Progenitor cell of endocrine pancreas (in vitro differentiated cells): Measurements from ENCODE around the gene B4GALT1. TPM values are rescaled to one million over a fixed set of nuclear protein-coding genes. Genes with fewer than 3 reads are reported as not detected.
"Not testable (repeated sequence)": the region's sequence is repeated elsewhere in the genome, so short reads cannot be mapped to it uniquely, and the experiment has no call there.

Source experiments
- DNase-seq: peaks from one replicate; pipeline ENCODE4 v3.0.0; 2021; ENCODE audit warnings: low spot score; ENCODE audit not compliant: unreplicated experiment
- H3K27ac Mint-ChIP-seq: 2 replicates; pipeline ENCODE4 v1.8.0; 2021; ENCODE audit warnings: mild to moderate bottlenecking, moderate library complexity, mixed read lengths
- H3K27me3 Mint-ChIP-seq: 2 replicates; pipeline ENCODE4 v1.8.0; 2021; ENCODE audit warnings: mixed read lengths
- H3K36me3 Mint-ChIP-seq: 2 replicates; pipeline ENCODE4 v1.8.0; 2022; ENCODE audit warnings: mixed read lengths; ENCODE audit not compliant: insufficient read depth
- H3K4me1 Mint-ChIP-seq: 2 replicates; pipeline ENCODE4 v1.8.0; 2021; ENCODE audit warnings: low read depth, mixed read lengths
- H3K4me3 Mint-ChIP-seq: 2 replicates; pipeline ENCODE4 v1.8.0; 2021; ENCODE audit warnings: low read depth, mild to moderate bottlenecking, moderate library complexity, mixed read lengths
- H3K9me3 Mint-ChIP-seq: 2 replicates; pipeline ENCODE4 v1.8.0; 2021; ENCODE audit warnings: low read depth, mixed read lengths
- CTCF ChIP-seq: fragments of 200-600 bp; sonication (generic); IDR thresholded peaks from one replicate; pipeline ENCODE4 v1.5.0; 2021; ENCODE audit warnings: antibody characterized with exemption, mild to moderate bottlenecking; ENCODE audit not compliant: unreplicated experiment
- total RNA-seq: library from RNA; stranded (reverse); gene quantifications from 2 replicates; pipeline ENCODE4 v1.2.1, GENCODE V29; 2021

B4GALT1 gene
- total RNA-seq, 1 donor from 2014 or later, result 49.9 TPM

- Mint-ChIP-seq H3K36me3 (no peaks in the 10 kb centered on the region), H3K9me3 (no peaks in the 10 kb centered on the region), H3K4me3 (no peak overlapping the region), H3K27me3 (no peaks in the 10 kb centered on the region), H3K27ac (no peak overlapping the region), H3K4me1 (no peaks in the 10 kb centered on the region)
- no peak for DNase-seq
- TF ChIP-seq CTCF, result no peak
Observed at GRCh38 chr9:33101104-33101951, 65.8 kb downstream of the B4GALT1 start.

GRCh38 chr9:33099754-33100153 is 67.4 kb downstream of the B4GALT1 start:
- Mint-ChIP-seq H3K4me3 (no peak overlapping the region), H3K9me3 (no peaks in the 10 kb centered on the region), H3K27me3 (no peaks in the 10 kb centered on the region), H3K27ac (no peak overlapping the region), H3K36me3 (no peaks in the 10 kb centered on the region), H3K4me1 (no peaks in the 10 kb centered on the region)
- DNase-seq, result no peak
- TF ChIP-seq CTCF, result no peak

GRCh38 chr9:33097192-33097591 is 69.9 kb downstream of the B4GALT1 start:
- Mint-ChIP-seq H3K4me1 (no peaks in the 10 kb centered on the region), H3K9me3 (no peaks in the 10 kb centered on the region), H3K27me3 (no peaks in the 10 kb centered on the region), H3K4me3 (no peak overlapping the region), H3K36me3 (no peaks in the 10 kb centered on the region), H3K27ac (no peak overlapping the region)
- DNase-seq, result no peak
- TF ChIP-seq CTCF, result no peak

- Mint-ChIP-seq H3K36me3 (no peaks in the 10 kb centered on the region), H3K27ac (no peak overlapping the region), H3K4me1 (no peaks in the 10 kb centered on the region), H3K9me3 (peaks cover 3% of the 10 kb centered on the region), H3K27me3 (peaks cover 5% of the 10 kb centered on the region), H3K4me3 (no peak overlapping the region)
- DNase-seq, result no peak
- TF ChIP-seq CTCF, result no peak
Observed at GRCh38 chr9:33092634-33093033, 74.5 kb downstream of the B4GALT1 start.

GRCh38 chr9:33085672-33086071 is 81.5 kb downstream of the B4GALT1 start:
- H3K27me3 Mint-ChIP-seq, DNase-seq, H3K9me3 Mint-ChIP-seq, H3K36me3 Mint-ChIP-seq, H3K4me3 Mint-ChIP-seq, H3K27ac Mint-ChIP-seq, H3K4me1 Mint-ChIP-seq: not testable (repeated sequence)
